ENCODE measurements around the gene CELSR2. TPM values are rescaled to one million over a fixed set of nuclear protein-coding genes. Genes with fewer than 3 reads are reported as not detected.

CELSR2 gene
- total and polyA plus RNA-seq, 2 of the 8 experiments (the other 6 are each of a cell fraction or from before 2014, with no cell fraction given), result 12.0 to 27.7 TPM

GRCh38 chr1:109322974-109323373, 73.6 kb downstream of the CELSR2 start:
- Histone ChIP-seq H4K20me1 (replicated peaks in 1 of 2; ENCODE audit: control insufficient read depth in 1 of 2, insufficient read depth in 2 of 2, low read length in 2 of 2) (no peaks in the 10 kb centered on the region), H3K27me3 (replicated peaks in 1 of 4; ENCODE audit: control insufficient read depth in 3 of 4, extremely low read depth in 1 of 4, insufficient read depth in 3 of 4, low read length in 3 of 4) (no peaks in the 10 kb centered on the region), H3K23ac (ENCODE audit: insufficient read length) (no peak overlapping the region), H4K8ac (ENCODE audit: extremely low read depth, insufficient read depth, low read length) (no peak overlapping the region), H3K23me2 (ENCODE audit: low read depth, low read length) (no peaks in the 10 kb centered on the region; the same call in 1 of the 2 replicates), H2BK120ac (replicated peaks; ENCODE audit: low read depth, low read length) (no peak overlapping the region), H3K56ac (replicated peaks; ENCODE audit: insufficient read length, low read depth, low read length) (no peak overlapping the region), H2BK15ac (ENCODE audit: low read length) (no peak overlapping the region), H2AFZ (ENCODE audit: low read length) (no peak overlapping the region), H3K36me3 (ENCODE audit: control insufficient read depth in 2 of 4, insufficient read depth in 4 of 4, low read length in 3 of 4) (peaks cover 14 to 54% (median 38%) of the 10 kb centered on the region in 4 experiments; a peak in 7 of 8 replicates), H2BK5ac (ENCODE audit: low read depth, low read length) (no peak overlapping the region), H3K4ac (replicated peaks; ENCODE audit: insufficient read length, low read depth, low read length) (no peak overlapping the region), H3K14ac (ENCODE audit: insufficient read length) (no peak overlapping the region), H3K27ac (ENCODE audit: low read depth, low read length) (no peak overlapping the region), H3K9ac (replicated peaks in 1 of 4; ENCODE audit: extremely low read depth in 1 of 4, low read depth in 3 of 4, low read length in 3 of 4) (no peak overlapping the region), H3K9me3 (ENCODE audit: insufficient read depth in 2 of 2, low read depth in 1 of 2, low read length in 1 of 2) (no peaks in the 10 kb centered on the region), H2BK12ac (ENCODE audit: low read depth, low read length) (no peak overlapping the region), H3K4me3 (ENCODE audit: extremely low read depth in 1 of 4, insufficient read depth in 2 of 4, low read depth in 3 of 4, low read length in 4 of 4) (no peak overlapping the region), H3K4me1 (replicated peaks in 1 of 4; ENCODE audit: control insufficient read depth in 3 of 4, insufficient read depth in 4 of 4, low read length in 3 of 4) (no peaks in the 10 kb centered on the region; a peak in 1 of 7 replicates), H4K5ac (ENCODE audit: insufficient read length, low read depth, low read length) (no peak overlapping the region), H3K79me1 (ENCODE audit: low read depth, low read length) (no peaks in the 10 kb centered on the region), H3K18ac (ENCODE audit: extremely low read depth, low read length) (no peak overlapping the region), H2BK20ac (ENCODE audit: low read length) (no peak overlapping the region), H4K91ac (replicated peaks; ENCODE audit: insufficient read length, low read length) (no peak overlapping the region), H2AK5ac (ENCODE audit: low read depth, low read length) (no peak overlapping the region), H3K79me2 (ENCODE audit: control insufficient read depth in 1 of 2, insufficient read depth in 2 of 2, low read length in 2 of 2) (no peaks in the 10 kb centered on the region), H3K4me2 (ENCODE audit: insufficient read depth in 1 of 2, low read depth in 2 of 2, low read length in 2 of 2) (no peak overlapping the region)
- ChIA-PET POLR2A (ENCODE audit: partially characterized antibody) (interaction anchor here (0.7 kb wide), 1 partner anchor 191 kb away, joined by 3 read pairs; no protein-coding TSS in a partner anchor), CTCF (ENCODE audit: partially characterized antibody) (interaction anchor here (0.6 to 1.2 kb wide), 2 partner anchors 8 to 31 kb away, joined by 3 to 4 read pairs; no protein-coding TSS in a partner anchor)
- FAIRE-seq (no peak), DNase-seq (ENCODE audit: low read depth in 1 of 2, low spot score in 2 of 2) (no peak)
- 91% methylated on average over 6 of the region's 6 CpGs; no CpG with 5 or more reads in 1 of the 2 experiments for WGBS, 2 experiments (ENCODE audit: extremely low coverage in 1 of 2, insufficient coverage in 1 of 2, insufficient read length in 1 of 2, insufficient replicate concordance in 2 of 2, low coverage in 1 of 2, low lambda C conversion rate in 2 of 2, missing lambda C conversion rate in 1 of 2)
- TF ChIP-seq CTBP2 (IDR thresholded peaks at IDR 0.05; ENCODE audit: borderline replicate concordance, insufficient read depth, insufficient read length, low read length) (no peak), TEAD4 (IDR thresholded peaks at IDR 0.05; ENCODE audit: low read depth, low read length) (no peak), RNF2 (IDR thresholded peaks at IDR 0.05; ENCODE audit: borderline replicate concordance, low read depth, low read length, missing control alignments, poor library complexity, severe bottlenecking) (no peak), POLR2A (IDR thresholded peaks at IDR 0.05; ENCODE audit: control extremely low read depth in 1 of 2, low read depth in 2 of 2, low read length in 2 of 2) (no peak), MAX (IDR thresholded peaks at IDR 0.05) (no peak), CTCF (IDR thresholded peaks at IDR 0.05; ENCODE audit: control extremely low read depth in 1 of 3, insufficient read depth in 1 of 3, low read depth in 1 of 3, low read length in 3 of 3) (no peak), GABPA (IDR thresholded peaks at IDR 0.05; ENCODE audit: borderline replicate concordance, insufficient read depth, low read length) (no peak), USF2 (IDR thresholded peaks at IDR 0.05; ENCODE audit: low read length) (no peak), KDM5A (IDR thresholded peaks at IDR 0.05; ENCODE audit: low read length) (no peak)

Measured in H1 (cell line).